GM12801 (cell line): Measurements from ENCODE around the gene TPRG1.

Experiments
- TF ChIP-seq, protein P1 (sequence below): IDR thresholded peaks from one replicate; pipeline ENCODE4 v1.5.1; 2011; ENCODE audit warnings: control low read depth; ENCODE audit not compliant: insufficient read length; ENCODE audit errors: extremely low read depth

Gene TPRG1

DNA sequence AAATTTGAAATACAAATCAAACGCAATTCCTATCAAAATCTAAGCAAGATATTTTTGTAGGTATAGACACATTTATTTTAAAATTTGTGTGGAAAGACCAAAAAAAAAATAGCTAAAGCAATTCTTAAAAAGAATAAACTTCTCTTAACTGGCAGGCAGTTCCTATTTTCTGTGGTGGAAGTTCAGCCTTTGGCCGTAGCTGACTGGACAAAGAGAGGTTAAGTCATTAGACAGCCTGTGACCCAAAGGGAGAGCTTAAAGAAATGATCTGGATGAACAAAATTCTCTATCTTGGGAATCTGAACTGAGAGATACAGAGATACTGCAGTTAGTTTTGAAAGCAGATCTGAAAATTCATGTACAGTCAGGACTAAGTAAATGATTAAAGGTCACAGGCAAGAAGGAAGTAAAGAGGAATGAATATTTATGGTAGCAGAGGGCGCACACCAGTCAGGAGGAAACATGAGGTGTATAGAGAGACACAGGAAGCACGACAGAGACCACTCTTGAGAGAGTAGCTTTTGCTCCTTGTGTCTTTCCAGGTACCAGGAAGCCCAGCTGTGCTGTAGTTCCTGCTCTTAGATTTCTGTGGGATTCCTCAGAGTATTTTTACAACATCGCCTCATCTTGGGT, 57.5 kb downstream of the TPRG1 start:
- TF ChIP-seq, protein P1, sequence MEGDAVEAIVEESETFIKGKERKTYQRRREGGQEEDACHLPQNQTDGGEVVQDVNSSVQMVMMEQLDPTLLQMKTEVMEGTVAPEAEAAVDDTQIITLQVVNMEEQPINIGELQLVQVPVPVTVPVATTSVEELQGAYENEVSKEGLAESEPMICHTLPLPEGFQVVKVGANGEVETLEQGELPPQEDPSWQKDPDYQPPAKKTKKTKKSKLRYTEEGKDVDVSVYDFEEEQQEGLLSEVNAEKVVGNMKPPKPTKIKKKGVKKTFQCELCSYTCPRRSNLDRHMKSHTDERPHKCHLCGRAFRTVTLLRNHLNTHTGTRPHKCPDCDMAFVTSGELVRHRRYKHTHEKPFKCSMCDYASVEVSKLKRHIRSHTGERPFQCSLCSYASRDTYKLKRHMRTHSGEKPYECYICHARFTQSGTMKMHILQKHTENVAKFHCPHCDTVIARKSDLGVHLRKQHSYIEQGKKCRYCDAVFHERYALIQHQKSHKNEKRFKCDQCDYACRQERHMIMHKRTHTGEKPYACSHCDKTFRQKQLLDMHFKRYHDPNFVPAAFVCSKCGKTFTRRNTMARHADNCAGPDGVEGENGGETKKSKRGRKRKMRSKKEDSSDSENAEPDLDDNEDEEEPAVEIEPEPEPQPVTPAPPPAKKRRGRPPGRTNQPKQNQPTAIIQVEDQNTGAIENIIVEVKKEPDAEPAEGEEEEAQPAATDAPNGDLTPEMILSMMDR, result no peak

DNA sequence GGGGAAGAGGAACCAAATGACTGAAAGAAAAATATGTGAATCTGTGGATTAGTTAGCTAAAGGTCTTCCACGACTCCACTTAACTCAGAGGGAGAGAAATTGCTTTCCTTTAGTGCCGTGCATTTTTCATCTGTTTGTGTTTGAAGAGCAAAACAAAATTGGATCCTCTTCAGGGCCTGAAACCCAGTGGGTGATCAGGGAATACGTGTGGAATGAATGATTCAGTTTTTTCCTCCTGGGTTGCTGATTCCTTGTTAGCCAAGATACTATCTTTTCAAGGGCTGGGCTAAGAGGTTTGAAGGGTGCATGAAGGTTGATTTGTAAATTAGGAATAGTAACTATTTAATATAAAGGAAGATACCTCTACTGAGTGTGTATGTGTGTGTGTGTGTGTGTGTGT, 61.0 kb downstream of the TPRG1 start:
- TF ChIP-seq, protein P1, result no peak

DNA sequence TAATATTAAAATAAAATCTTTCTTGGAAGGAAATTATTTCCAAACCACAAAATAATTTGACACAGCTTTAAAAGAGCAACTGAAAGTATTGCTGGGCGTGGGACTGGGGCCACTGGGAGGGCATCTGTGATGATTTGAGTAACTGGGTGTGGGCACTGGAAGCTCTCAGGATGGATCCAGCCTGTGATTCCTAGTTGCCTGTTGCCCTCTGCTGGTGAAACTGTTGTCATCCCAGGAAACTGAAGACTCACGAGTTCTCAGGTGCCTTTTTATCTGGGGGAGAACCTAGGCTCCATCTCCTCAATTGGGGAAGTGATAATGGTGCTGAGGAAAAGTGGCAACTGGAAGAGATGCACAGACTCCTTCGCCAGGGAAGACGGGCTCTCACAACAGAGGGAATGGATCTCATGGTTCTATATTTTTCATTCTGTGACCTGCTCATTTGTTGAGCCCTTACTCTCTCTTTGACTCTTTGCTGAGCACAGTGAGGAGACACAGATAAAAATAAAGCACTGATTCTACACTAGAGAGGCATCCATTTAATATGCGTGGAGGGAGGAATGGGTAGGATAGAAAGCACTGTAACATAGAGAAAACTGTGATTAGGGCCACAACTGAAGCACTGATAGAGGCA, 61.6 kb downstream of the TPRG1 start:
- TF ChIP-seq, protein P1, result no peak

DNA sequence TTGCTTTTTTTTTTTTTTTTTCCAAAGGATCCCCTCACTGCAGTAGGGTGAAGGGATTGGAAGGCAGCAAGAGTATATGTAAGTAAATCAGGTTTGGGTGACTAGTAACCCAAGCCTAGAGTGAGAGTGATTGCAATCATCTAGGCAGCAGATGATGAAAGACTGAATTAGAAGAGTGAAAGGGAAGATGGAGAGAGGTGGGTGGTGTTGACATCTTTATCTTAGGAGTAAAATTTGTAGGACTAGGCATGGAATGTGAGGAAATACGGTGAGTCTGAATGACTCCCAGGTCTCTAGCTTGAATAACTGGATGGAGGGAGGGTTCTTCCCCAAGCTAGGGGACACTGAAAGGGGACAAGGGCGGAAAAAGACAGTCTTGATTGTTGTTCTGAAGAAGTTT, 63.4 kb downstream of the TPRG1 start:
- TF ChIP-seq, protein P1, result no peak

DNA sequence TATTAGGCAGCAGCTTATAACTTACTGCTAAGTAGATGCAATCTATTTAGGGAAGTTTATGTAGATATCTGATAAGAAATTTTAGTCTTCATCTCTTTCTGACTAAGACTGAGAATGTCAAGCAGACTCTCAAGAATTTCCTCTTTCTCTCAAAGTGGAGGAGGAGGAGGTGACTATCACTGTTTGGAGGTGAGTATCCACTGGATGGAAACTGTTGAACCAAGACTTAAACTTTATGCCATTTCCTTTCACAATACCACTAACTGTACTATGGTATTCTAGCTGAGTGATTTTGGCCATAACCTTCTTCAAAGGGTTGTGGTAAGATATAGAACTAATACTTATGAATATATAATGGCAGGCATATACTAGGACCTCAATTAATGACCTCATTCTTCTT, 64.6 kb downstream of the TPRG1 start:
- TF ChIP-seq, protein P1, result no peak

DNA sequence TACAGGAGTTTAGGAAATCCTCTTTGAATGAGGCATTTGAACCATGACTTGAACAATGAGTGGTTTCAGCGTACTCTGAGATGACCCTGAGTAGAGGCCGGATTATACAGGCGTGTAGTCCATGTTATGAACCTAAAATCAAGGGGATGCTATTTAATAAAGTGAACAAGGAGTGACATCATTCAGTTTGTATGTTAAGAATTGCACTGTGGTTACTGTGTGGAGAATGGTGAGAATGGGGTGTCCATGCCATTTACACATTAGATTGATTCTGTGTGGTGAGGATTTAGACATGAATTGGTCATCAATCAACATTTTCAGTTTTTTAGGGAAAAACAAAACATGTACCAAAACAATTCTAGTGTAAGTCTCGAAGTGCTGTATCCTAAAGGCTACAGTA, 65.8 kb downstream of the TPRG1 start:
- TF ChIP-seq, protein P1, result no peak

DNA sequence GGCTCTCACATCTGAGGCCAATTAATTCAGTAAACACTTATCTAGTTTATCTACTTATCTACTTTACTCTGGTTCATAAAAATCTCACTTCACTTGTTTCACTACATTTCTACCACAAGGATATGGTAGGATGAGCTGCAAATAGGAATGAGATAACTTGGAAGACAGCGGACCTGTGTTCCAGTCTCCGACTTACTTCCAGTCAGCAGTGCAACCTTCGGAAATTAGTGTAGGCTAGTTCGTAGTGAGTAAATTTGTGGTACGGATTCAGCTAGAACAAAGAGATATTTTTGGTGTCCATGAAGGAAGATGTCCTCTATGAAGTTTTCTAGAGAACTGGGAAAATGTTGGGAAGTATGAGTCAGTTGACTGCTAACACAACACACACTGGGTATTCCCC, 66.3 kb downstream of the TPRG1 start:
- TF ChIP-seq, protein P1, result no peak

DNA sequence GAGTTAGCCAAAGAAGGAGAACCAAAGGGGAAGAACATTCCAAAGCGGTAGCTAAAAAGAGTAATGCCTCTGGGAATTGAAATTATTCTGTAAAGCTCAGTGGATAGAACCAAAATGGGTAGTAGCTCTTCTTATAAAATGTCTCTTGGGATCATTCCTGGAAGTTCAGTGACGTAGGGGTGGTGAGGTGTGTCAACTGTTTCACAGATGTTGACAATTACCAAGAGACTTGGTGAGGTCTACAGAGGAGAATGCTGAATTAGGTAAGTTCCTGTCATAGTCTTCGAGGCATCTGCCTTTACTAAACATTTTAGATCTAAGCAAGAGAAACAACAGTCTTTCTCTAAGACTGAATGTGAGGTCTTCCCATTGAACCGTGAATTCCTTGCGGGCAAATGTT, 67.8 kb downstream of the TPRG1 start:
- TF ChIP-seq, protein P1, result no peak
